A549 (cell line): ENCODE measurements around the gene FUCA2.

Experiments used
- ESRRA ChIP-seq: fragments of 150-350 bp; IDR thresholded peaks from 2 replicates; pipeline ENCODE4 v1.6.1; 2014; ENCODE audit warnings: mild to moderate bottlenecking, low read length, borderline replicate concordance
- JUNB ChIP-seq: fragments of >200 bp; sonication (Bioruptor Twin); formaldehyde crosslinking; IDR thresholded peaks from 2 replicates; pipeline ENCODE4 v1.6.1; 2016
- POLR2A ChIP-seq: IDR thresholded peaks from 2 replicates; pipeline ENCODE4 v1.6.1; 2012; ENCODE audit warnings: mild to moderate bottlenecking, low read length
- POLR2AphosphoS2 ChIP-seq: conservative IDR thresholded peaks from 2 replicates; pipeline ENCODE4 v1.6.1; 2012; ENCODE audit warnings: low read length, improper control_type of control experiment, inconsistent platforms
- ZFP36 ChIP-seq: fragments of 450-650 bp; IDR thresholded peaks from 2 replicates; pipeline ENCODE4 v1.6.1; 2014; ENCODE audit warnings: borderline replicate concordance; ENCODE audit not compliant: partially characterized antibody
- TF ChIP-seq, protein P1 (sequence below): fragments of 200-600 bp; sonication (generic); IDR thresholded peaks from 2 replicates; pipeline ENCODE4 v1.6.1; 2016; ENCODE audit warnings: antibody characterized with exemption, mild to moderate bottlenecking, moderate library complexity
- TF ChIP-seq, protein P2 (sequence below): fragments of >200 bp; sonication (Bioruptor Twin); formaldehyde crosslinking; IDR thresholded peaks from 3 replicates; pipeline ENCODE4 v1.5.1; 2016
- TF ChIP-seq, protein P3 (sequence below): fragments of 450-650 bp; IDR thresholded peaks from 2 replicates; pipeline ENCODE4 v1.6.1; 2014; ENCODE audit warnings: antibody characterized with exemption
- TF ChIP-seq, protein P4 (sequence below): IDR thresholded peaks from 2 replicates; pipeline ENCODE4 v1.6.1; 2012

DNA sequence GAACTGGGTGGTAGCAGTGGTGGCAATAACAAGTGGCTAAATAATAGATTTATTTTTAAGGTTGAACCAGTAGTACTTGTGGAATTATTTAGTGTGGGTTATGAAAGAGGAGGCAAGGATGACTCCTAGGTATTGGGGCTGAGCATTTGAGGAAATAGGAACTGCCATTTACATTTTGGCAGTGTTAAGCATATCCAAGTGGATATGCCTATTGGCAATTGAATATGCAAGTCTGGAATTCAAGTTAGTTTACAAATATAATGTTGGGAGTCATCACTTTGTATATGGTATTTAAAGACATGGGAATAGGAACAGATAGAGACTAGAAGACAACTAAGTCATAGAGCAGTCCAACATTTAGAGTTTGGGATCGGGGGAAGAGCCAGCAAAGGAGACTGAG is 35.0 kb downstream of the FUCA2 start:
- no peak for TF ChIP-seq ZFP36
- no peak for TF ChIP-seq POLR2AphosphoS2
- TF ChIP-seq, protein P1, sequence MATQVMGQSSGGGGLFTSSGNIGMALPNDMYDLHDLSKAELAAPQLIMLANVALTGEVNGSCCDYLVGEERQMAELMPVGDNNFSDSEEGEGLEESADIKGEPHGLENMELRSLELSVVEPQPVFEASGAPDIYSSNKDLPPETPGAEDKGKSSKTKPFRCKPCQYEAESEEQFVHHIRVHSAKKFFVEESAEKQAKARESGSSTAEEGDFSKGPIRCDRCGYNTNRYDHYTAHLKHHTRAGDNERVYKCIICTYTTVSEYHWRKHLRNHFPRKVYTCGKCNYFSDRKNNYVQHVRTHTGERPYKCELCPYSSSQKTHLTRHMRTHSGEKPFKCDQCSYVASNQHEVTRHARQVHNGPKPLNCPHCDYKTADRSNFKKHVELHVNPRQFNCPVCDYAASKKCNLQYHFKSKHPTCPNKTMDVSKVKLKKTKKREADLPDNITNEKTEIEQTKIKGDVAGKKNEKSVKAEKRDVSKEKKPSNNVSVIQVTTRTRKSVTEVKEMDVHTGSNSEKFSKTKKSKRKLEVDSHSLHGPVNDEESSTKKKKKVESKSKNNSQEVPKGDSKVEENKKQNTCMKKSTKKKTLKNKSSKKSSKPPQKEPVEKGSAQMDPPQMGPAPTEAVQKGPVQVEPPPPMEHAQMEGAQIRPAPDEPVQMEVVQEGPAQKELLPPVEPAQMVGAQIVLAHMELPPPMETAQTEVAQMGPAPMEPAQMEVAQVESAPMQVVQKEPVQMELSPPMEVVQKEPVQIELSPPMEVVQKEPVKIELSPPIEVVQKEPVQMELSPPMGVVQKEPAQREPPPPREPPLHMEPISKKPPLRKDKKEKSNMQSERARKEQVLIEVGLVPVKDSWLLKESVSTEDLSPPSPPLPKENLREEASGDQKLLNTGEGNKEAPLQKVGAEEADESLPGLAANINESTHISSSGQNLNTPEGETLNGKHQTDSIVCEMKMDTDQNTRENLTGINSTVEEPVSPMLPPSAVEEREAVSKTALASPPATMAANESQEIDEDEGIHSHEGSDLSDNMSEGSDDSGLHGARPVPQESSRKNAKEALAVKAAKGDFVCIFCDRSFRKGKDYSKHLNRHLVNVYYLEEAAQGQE: no peak
- TF ChIP-seq, protein P2, sequence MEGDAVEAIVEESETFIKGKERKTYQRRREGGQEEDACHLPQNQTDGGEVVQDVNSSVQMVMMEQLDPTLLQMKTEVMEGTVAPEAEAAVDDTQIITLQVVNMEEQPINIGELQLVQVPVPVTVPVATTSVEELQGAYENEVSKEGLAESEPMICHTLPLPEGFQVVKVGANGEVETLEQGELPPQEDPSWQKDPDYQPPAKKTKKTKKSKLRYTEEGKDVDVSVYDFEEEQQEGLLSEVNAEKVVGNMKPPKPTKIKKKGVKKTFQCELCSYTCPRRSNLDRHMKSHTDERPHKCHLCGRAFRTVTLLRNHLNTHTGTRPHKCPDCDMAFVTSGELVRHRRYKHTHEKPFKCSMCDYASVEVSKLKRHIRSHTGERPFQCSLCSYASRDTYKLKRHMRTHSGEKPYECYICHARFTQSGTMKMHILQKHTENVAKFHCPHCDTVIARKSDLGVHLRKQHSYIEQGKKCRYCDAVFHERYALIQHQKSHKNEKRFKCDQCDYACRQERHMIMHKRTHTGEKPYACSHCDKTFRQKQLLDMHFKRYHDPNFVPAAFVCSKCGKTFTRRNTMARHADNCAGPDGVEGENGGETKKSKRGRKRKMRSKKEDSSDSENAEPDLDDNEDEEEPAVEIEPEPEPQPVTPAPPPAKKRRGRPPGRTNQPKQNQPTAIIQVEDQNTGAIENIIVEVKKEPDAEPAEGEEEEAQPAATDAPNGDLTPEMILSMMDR: no peak
- TF ChIP-seq JUNB: no peak
- TF ChIP-seq POLR2A: no peak
- TF ChIP-seq, protein P3, sequence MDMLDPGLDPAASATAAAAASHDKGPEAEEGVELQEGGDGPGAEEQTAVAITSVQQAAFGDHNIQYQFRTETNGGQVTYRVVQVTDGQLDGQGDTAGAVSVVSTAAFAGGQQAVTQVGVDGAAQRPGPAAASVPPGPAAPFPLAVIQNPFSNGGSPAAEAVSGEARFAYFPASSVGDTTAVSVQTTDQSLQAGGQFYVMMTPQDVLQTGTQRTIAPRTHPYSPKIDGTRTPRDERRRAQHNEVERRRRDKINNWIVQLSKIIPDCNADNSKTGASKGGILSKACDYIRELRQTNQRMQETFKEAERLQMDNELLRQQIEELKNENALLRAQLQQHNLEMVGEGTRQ: no peak
- TF ChIP-seq, protein P4, sequence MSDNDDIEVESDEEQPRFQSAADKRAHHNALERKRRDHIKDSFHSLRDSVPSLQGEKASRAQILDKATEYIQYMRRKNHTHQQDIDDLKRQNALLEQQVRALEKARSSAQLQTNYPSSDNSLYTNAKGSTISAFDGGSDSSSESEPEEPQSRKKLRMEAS: no peak
- no peak for TF ChIP-seq ESRRA
